Liver (tissue), 9 donors: ENCODE measurements around the gene UBE2D4. TPM values are rescaled to one million over a fixed set of nuclear protein-coding genes. Genes with fewer than 3 reads are reported as not detected.
"Not testable (repeated sequence)": the region's sequence is repeated elsewhere in the genome, so short reads cannot be mapped to it uniquely, and the experiment has no call there.

Experiments used
- DNase-seq: peaks from one replicate; pipeline ENCODE4 v3.0.0-alpha.2; 2017; ENCODE audit warnings: low spot score
- H3K27ac ChIP-seq, 2 donors: one replicate each; pipeline ENCODE4 v1.7.0; 2013; ENCODE audit warnings: inconsistent platforms in 2 of 2, low read length in 2 of 2, control low read depth in 1 of 2, low read depth in 1 of 2, mild to moderate bottlenecking in 1 of 2
- H3K27me3 ChIP-seq, 4 donors: one replicate each; pipeline versions ENCODE4 v1.6.1 to v1.7.0; 2013; ENCODE audit warnings: low read length in 3 of 4, inconsistent platforms in 1 of 4, mild to moderate bottlenecking in 1 of 4, moderate library complexity in 1 of 4; ENCODE audit not compliant: control insufficient read depth in 4 of 4, insufficient read depth in 4 of 4
- H3K36me3 ChIP-seq, 4 donors: one replicate each; pipeline versions ENCODE4 v1.6.1 to v1.7.0; 2013; ENCODE audit warnings: low read length in 3 of 4, mild to moderate bottlenecking in 3 of 4, low read depth in 1 of 4, moderate library complexity in 1 of 4; ENCODE audit not compliant: control insufficient read depth in 4 of 4, insufficient read depth in 3 of 4
- H3K4me1 ChIP-seq, 4 donors: one replicate each; pipeline versions ENCODE4 v1.6.1 to v1.7.0; 2013; ENCODE audit warnings: low read length in 3 of 4, mild to moderate bottlenecking in 3 of 4, moderate library complexity in 1 of 4; ENCODE audit not compliant: control insufficient read depth in 4 of 4, insufficient read depth in 4 of 4
- H3K4me3 ChIP-seq, 3 donors: one replicate each; pipeline versions ENCODE4 v1.6.1 to v1.7.0; 2013; ENCODE audit warnings: low read length in 3 of 3, control low read depth in 1 of 3, low read depth in 1 of 3, mild to moderate bottlenecking in 1 of 3
- H3K9ac ChIP-seq, 2 donors: one replicate each; pipeline ENCODE4 v1.7.0; 2013; ENCODE audit warnings: low read length in 2 of 2, mild to moderate bottlenecking in 2 of 2, moderate library complexity in 2 of 2, control low read depth in 1 of 2, low read depth in 1 of 2
- H3K9me3 ChIP-seq, 4 donors: one replicate each; pipeline versions ENCODE4 v1.6.1 to v1.7.0; 2013; ENCODE audit warnings: low read length in 3 of 4; ENCODE audit not compliant: control insufficient read depth in 4 of 4
- WGBS: extraction: QIAGEN DNeasy Blood & Tissue Kit; methylation state at CpG from one replicate; pipeline ENCODE4 v1.1.7; 2013; 5-methylcytosine and 5-hydroxymethylcytosine counted together
- polyA plus RNA-seq, 2 donors: library from polyadenylated mRNA; stranded (reverse) in 1 of 2; unstranded in 1 of 2; fragments of 200-250 nt in 1 of 2; fragments of >200 nt in 1 of 2; fragmentation: Nextera tagmentation in 1 of 2; extraction: Ambion mirVana in 1 of 2; gene quantifications; one replicate each; pipeline versions ENCODE4 v1.2.1 to v1.2.3, GENCODE V29; 2013 to 2015
- total RNA-seq, 2 donors: library from RNA; depleted of rRNA; stranded (reverse); fragments of >200 nt; gene quantifications; one replicate each; pipeline ENCODE4 v1.2.3, GENCODE V29; 2014
- TF ChIP-seq, protein P1 (sequence below): IDR thresholded peaks from 2 replicates; pipeline ENCODE4 v1.6.1; 2016; ENCODE audit warnings: antibody characterized with exemption, mild to moderate bottlenecking
- donor health status: healthy.
- donor health status: healthy.
- donor health status: healthy.
- donor health status: healthy.
- donor health status: healthy.

Gene UBE2D4
- total and polyA plus RNA-seq, 4 donors = 5.1 to 17.9 (median 11.8) TPM

DNA sequence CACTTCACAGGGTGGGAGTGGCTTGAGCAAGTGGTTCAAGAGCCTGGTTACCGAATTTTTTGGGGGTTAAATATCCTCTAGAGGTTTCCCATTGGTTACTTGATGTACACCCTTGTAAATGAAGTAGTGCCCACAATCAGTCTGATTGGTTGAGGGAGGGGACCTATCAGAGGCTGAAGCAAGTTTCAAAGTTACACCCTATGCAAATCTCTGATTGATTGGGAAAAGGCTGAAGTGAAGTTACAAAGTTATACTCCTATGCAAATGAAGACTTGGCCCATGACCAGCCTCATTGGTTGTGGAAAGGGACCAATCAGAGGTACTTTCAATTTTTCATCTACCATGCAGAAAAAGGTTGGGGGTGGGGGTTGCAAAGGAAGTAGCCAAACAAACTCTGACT is 34.7 kb downstream of the UBE2D4 start (continued):
- TF ChIP-seq, protein P1, sequence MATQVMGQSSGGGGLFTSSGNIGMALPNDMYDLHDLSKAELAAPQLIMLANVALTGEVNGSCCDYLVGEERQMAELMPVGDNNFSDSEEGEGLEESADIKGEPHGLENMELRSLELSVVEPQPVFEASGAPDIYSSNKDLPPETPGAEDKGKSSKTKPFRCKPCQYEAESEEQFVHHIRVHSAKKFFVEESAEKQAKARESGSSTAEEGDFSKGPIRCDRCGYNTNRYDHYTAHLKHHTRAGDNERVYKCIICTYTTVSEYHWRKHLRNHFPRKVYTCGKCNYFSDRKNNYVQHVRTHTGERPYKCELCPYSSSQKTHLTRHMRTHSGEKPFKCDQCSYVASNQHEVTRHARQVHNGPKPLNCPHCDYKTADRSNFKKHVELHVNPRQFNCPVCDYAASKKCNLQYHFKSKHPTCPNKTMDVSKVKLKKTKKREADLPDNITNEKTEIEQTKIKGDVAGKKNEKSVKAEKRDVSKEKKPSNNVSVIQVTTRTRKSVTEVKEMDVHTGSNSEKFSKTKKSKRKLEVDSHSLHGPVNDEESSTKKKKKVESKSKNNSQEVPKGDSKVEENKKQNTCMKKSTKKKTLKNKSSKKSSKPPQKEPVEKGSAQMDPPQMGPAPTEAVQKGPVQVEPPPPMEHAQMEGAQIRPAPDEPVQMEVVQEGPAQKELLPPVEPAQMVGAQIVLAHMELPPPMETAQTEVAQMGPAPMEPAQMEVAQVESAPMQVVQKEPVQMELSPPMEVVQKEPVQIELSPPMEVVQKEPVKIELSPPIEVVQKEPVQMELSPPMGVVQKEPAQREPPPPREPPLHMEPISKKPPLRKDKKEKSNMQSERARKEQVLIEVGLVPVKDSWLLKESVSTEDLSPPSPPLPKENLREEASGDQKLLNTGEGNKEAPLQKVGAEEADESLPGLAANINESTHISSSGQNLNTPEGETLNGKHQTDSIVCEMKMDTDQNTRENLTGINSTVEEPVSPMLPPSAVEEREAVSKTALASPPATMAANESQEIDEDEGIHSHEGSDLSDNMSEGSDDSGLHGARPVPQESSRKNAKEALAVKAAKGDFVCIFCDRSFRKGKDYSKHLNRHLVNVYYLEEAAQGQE = no peak

DNA sequence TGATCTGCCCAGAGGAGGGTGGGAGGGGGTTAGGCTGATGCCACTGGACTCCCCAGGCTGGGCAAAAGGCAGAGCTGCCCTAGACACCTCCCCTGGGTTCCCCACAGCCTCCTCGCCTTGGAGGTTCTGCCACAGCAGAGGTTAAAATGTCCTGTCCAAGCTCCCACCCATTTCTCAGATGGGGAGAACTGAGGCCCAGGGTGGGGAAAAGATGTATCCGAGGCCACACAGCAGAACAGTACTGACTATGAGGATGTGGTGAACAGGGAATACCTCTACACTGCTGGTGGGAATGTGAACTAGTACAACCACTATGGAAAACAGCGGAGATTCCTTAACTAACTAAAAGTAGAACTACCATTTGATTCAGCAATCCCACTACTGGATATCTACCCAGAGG is 40.2 kb downstream of the UBE2D4 start:
- not testable (repeated sequence) for H3K9ac ChIP-seq, H3K36me3 ChIP-seq, H3K27ac ChIP-seq, H3K4me3 ChIP-seq, DNase-seq, H3K27me3 ChIP-seq, H3K9me3 ChIP-seq, H3K4me1 ChIP-seq
- over 99% methylated on average over 3 of the region's 3 CpGs for WGBS

DNA sequence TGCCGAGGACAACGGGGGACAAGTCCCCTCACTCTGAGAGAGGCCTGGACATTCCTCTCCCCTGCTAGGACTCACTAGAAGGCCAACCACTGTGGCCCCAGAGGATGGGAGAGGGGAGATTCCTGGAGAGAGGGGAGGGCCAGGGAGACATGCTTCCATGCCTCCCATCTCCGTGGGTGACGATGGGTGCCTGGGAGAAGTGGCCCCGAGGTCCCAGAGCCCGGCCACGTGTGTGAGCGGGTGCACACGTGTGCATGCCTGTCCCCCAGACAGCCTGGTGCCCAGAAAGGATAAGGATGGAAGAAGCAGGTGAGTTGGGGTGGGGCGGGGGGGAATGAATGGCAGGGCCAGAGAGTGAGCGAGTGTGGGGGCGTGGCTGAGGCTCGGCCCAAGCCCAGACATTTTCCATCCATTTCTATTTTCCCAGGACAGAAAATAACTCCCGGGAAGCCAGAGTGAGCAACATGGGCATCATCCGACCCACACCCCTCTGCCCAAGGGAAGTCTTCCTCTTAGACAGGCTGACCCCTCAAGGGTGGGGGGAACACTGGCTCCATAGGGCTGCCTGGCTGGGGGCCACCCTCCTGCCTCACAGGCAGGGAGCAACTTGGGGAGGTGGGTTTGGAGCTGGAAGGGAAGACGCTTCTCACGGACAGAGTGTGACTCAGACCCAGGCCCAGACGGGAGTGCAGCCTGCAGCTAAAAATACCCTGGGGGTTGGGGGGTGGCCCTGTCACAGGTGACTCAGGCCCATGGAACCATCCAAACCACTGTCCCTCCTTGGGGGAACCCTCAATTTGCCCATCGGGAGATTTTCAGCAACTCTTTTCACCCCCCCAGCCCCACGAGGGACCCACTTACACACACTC is 42.2 kb downstream of the UBE2D4 start:
- H3K9me3 ChIP-seq, H3K27me3 ChIP-seq, H3K4me1 ChIP-seq, DNase-seq, H3K9ac ChIP-seq, H3K27ac ChIP-seq, H3K4me3 ChIP-seq, H3K36me3 ChIP-seq: not testable (repeated sequence)
- WGBS = 91% methylated on average over 17 of the region's 20 CpGs

DNA sequence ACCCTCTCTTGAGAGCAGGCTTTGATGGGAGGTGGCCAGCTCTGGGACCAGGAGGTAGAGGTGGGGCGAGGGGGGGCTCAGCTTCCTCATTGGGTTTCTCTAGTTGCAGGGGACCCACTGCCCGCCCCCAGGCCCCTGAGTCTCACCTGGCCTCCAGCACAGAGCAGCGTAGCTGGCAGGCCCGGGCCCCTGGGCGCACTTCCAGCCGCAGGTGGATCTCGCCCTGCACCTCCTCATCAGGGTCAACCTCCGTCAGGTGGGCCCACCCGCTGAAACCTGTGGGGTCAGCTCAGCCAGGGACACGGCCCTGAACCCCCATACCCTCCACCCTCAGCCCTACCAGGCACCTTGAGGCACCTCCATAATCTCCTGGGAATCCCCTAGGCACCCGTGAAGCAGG is 43.4 kb downstream of the UBE2D4 start:
- H3K4me1 ChIP-seq, H3K27ac ChIP-seq, H3K4me3 ChIP-seq, H3K27me3 ChIP-seq, H3K9ac ChIP-seq, DNase-seq, H3K36me3 ChIP-seq, H3K9me3 ChIP-seq: not testable (repeated sequence)
- WGBS = 98% methylated on average over 11 of the region's 11 CpGs

DNA sequence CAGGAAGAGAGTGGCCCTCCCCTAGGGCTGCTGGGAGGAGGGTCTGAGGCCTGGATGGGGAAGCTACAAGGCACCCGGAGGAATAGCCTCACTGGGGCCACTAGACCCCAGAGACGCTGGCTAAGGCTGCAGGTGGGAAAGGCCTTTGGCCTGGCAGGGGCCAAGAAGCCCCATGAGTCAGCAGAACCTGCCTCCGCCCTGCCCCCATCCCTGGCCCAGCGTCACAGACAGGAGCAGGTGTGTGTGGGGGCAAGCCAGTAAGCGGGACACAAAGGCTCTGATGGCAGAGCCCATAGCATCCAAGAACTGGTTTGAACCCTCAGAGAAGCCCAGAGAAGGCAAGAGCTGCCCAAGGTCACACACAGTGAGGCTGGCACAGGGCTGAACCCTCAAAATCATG is 44.5 kb downstream of the UBE2D4 start:
- not testable (repeated sequence) for H3K4me3 ChIP-seq, H3K4me1 ChIP-seq, H3K9me3 ChIP-seq, H3K27ac ChIP-seq, H3K36me3 ChIP-seq, H3K27me3 ChIP-seq, DNase-seq, H3K9ac ChIP-seq
- 99% methylated on average over 3 of the region's 5 CpGs for WGBS

DNA sequence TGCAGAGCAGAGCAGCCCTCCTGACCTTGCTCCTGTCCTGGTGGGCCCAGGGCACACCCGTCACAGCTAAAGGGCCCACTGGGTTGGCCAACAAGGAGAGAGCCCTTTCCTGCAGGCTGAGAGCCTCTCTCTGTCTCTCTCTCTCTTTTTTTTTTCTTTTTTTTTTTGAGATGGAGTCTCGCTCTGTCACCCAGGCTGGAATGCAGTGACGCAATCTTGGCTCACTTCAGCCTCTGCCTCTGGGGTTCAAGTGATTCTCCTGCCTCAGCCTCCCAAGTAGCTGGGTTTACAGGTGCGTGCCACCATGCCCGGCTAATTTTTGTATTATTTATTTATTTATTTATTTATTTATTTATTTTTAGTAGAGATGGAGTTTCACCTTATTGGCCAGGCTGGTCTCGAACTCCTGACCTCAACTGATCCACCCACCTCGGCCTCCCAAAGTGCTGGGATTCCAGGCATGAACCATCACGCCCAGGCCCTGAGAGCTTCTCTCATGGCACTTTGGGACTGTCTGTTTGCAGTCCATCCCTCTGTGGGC is 47.9 kb downstream of the UBE2D4 start:
- not testable (repeated sequence) for H3K27ac ChIP-seq, H3K9me3 ChIP-seq, H3K4me3 ChIP-seq, H3K36me3 ChIP-seq, H3K4me1 ChIP-seq, H3K27me3 ChIP-seq, H3K9ac ChIP-seq, DNase-seq
- 95% methylated on average over 7 of the region's 8 CpGs for WGBS

DNA sequence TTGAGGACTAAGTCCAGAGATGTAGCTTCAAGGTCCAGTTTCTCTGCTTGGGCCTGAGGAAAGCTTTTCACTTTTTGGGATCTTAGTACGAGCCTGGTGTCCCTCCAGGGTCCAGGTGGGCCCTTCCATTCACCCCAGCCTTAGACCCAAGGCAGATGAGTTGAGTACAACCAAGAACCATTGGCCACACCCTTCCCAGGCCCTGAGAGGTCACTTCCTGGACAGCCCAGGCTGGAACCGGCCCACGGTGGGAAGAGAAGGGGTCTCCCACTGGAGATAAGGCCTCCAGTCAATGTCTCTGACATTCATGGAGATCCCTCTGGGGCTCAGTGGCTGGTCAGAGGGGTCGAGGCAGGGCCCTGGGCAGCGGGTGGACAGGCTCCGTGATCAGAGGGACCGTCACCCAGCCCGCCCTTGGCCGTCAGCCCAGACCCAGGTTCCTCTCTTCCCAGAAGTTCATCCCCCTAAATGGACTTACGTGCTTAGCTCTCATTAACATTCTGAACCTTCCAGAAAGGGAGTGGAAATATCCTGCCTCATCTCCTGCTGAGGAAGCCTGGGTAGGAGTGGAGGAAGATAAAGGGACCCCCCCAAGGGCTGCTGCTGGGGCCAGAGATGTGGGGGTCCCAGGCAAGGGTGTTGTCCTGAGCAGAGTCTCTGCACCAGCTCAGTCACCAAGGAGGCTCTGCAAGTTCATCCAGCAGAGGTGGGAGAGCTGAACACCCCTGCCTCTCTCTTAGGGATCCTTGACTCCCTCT is 48.7 kb downstream of the UBE2D4 start:
- 91% methylated on average over 10 of the region's 10 CpGs for WGBS
- not testable (repeated sequence) for H3K9ac ChIP-seq, H3K27me3 ChIP-seq, H3K36me3 ChIP-seq, H3K4me1 ChIP-seq, H3K9me3 ChIP-seq, H3K27ac ChIP-seq, H3K4me3 ChIP-seq, DNase-seq
